ENCODE results near the gene CDC42BPG. TPM values are rescaled to one million over a fixed set of nuclear protein-coding genes. Genes with fewer than 3 reads are reported as not detected.

CDC42BPG gene
- polyA plus RNA-seq, 1 donor from 2014 or later, result not detected

DNA sequence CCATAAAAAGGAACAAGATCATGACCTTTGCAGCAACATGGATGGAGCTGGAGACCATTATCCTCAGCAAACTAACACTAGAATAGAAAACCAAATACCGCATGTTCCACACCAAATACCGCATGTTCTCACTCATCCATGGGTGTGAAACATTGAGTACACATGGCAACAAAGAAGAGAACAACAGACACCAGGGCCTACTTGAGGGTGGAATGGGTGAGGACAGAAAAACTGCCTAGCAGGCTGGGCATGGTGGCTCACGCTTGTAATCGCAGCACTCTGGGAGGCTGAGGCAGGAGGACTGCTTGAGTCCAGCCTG is 21.7 kb upstream of the CDC42BPG start:
- Histone ChIP-seq H3F3A (ENCODE audit: insufficient read depth, low read length, poor library complexity, severe bottlenecking) (no peaks in the 10 kb centered on the region), H4K20me1 (ENCODE audit: insufficient read depth) (no peaks in the 10 kb centered on the region), H3K27me3 (ENCODE audit: insufficient read depth, low read depth, low read length) (no peaks in the 10 kb centered on the region), H3K4me2 (ENCODE audit: low read length) (no peak overlapping the region), H3K27ac (ENCODE audit: low read length) (no peak overlapping the region), H3K9me2 (ENCODE audit: insufficient read depth, low read length) (no peaks in the 10 kb centered on the region), H3K9me3 (ENCODE audit: low read length) (no peaks in the 10 kb centered on the region), H3K36me3 (ENCODE audit: insufficient read depth, low read length) (no peaks in the 10 kb centered on the region), H2AFZ (ENCODE audit: low read depth, low read length) (no peak overlapping the region), H3K79me2 (replicated peaks; ENCODE audit: insufficient read depth, low read length) (no peaks in the 10 kb centered on the region), H3K4me3 (ENCODE audit: low read length) (no peak overlapping the region), H3K9ac (ENCODE audit: low read length) (no peak overlapping the region)
- TF ChIP-seq EZH2 (IDR thresholded peaks at IDR 0.05; ENCODE audit: borderline replicate concordance, insufficient read depth, low read length, poor library complexity, severe bottlenecking) (no peak), RAD21 (conservative IDR thresholded peaks at IDR 0.05) (no peak), TAF1 (IDR thresholded peaks at IDR 0.05; ENCODE audit: low read depth) (no peak), SMC3 (conservative IDR thresholded peaks at IDR 0.05; ENCODE audit: poor library complexity) (no peak), EP300 (conservative IDR thresholded peaks at IDR 0.05; ENCODE audit: poor library complexity, severe bottlenecking) (no peak)
- TF ChIP-seq, protein P1, sequence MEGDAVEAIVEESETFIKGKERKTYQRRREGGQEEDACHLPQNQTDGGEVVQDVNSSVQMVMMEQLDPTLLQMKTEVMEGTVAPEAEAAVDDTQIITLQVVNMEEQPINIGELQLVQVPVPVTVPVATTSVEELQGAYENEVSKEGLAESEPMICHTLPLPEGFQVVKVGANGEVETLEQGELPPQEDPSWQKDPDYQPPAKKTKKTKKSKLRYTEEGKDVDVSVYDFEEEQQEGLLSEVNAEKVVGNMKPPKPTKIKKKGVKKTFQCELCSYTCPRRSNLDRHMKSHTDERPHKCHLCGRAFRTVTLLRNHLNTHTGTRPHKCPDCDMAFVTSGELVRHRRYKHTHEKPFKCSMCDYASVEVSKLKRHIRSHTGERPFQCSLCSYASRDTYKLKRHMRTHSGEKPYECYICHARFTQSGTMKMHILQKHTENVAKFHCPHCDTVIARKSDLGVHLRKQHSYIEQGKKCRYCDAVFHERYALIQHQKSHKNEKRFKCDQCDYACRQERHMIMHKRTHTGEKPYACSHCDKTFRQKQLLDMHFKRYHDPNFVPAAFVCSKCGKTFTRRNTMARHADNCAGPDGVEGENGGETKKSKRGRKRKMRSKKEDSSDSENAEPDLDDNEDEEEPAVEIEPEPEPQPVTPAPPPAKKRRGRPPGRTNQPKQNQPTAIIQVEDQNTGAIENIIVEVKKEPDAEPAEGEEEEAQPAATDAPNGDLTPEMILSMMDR (IDR thresholded peaks at IDR 0.05; ENCODE audit: poor library complexity, severe bottlenecking), result no peak
- TF ChIP-seq, protein P2, sequence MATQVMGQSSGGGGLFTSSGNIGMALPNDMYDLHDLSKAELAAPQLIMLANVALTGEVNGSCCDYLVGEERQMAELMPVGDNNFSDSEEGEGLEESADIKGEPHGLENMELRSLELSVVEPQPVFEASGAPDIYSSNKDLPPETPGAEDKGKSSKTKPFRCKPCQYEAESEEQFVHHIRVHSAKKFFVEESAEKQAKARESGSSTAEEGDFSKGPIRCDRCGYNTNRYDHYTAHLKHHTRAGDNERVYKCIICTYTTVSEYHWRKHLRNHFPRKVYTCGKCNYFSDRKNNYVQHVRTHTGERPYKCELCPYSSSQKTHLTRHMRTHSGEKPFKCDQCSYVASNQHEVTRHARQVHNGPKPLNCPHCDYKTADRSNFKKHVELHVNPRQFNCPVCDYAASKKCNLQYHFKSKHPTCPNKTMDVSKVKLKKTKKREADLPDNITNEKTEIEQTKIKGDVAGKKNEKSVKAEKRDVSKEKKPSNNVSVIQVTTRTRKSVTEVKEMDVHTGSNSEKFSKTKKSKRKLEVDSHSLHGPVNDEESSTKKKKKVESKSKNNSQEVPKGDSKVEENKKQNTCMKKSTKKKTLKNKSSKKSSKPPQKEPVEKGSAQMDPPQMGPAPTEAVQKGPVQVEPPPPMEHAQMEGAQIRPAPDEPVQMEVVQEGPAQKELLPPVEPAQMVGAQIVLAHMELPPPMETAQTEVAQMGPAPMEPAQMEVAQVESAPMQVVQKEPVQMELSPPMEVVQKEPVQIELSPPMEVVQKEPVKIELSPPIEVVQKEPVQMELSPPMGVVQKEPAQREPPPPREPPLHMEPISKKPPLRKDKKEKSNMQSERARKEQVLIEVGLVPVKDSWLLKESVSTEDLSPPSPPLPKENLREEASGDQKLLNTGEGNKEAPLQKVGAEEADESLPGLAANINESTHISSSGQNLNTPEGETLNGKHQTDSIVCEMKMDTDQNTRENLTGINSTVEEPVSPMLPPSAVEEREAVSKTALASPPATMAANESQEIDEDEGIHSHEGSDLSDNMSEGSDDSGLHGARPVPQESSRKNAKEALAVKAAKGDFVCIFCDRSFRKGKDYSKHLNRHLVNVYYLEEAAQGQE (IDR thresholded peaks at IDR 0.05; ENCODE audit: borderline replicate concordance), result no peak

DNA sequence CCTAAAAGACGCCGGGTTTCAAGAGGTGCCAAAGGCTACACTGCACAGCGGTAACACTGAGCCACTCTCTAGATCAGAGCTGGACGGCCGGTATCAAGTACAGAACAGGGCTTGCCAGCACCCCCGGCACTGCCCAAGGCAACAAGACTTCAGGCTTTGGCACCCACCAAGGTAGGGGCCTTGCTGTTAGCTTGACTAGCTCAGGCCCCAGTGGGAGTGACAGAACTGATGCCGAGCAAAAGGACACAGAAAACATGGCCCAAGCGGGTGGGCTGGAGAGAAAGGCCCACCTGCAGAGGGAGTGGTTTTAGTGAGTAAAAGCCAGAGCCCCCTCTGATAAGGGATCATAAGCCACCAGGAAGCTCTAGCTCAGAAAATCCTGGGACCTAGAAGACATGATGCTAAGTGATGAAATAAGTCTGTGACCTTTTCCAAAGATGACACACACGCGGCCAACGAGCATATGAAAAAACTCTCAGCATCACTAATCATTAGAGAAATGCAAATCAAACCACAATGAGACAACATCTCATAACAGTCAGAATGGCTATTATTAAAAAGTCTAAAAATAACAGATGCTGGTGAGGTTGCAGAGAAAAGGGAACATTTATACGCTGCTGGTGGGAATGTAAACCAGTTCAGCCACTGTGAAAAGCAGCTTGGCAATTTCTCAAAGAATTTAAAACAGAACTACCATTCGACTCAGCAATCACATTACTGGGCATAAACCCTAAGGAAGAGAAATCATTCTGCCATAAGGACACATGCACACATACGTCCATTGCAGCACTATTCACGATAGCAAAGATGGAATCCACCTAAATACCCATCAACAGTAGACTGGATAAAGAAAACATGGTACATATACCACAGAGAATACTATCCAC is 21.1 kb upstream of the CDC42BPG start:
- H3K9ac ChIP-seq (ENCODE audit: low read length), result no peak overlapping the region
- H3K9me2 ChIP-seq (ENCODE audit: insufficient read depth, low read length), result no peaks in the 10 kb centered on the region
- no peak overlapping the region for H3K27ac ChIP-seq (ENCODE audit: low read length)
- no peaks in the 10 kb centered on the region for H3K9me3 ChIP-seq (ENCODE audit: low read length)
- no peaks in the 10 kb centered on the region for H3K27me3 ChIP-seq (ENCODE audit: insufficient read depth, low read depth, low read length)
- no peak overlapping the region for H2AFZ ChIP-seq (ENCODE audit: low read depth, low read length)
- no peak overlapping the region for H3K4me2 ChIP-seq (ENCODE audit: low read length)
- H3K36me3 ChIP-seq (ENCODE audit: insufficient read depth, low read length), result no peaks in the 10 kb centered on the region
- no peak for TF ChIP-seq TAF1 (IDR thresholded peaks at IDR 0.05; ENCODE audit: low read depth)
- TF ChIP-seq EP300 (conservative IDR thresholded peaks at IDR 0.05; ENCODE audit: poor library complexity, severe bottlenecking), result no peak
- no peak for TF ChIP-seq EZH2 (IDR thresholded peaks at IDR 0.05; ENCODE audit: borderline replicate concordance, insufficient read depth, low read length, poor library complexity, severe bottlenecking)
- no peak for TF ChIP-seq RAD21 (conservative IDR thresholded peaks at IDR 0.05)
- TF ChIP-seq SMC3 (conservative IDR thresholded peaks at IDR 0.05; ENCODE audit: poor library complexity), result no peak
- TF ChIP-seq, protein P2 (IDR thresholded peaks at IDR 0.05; ENCODE audit: borderline replicate concordance), result no peak
- H3K79me2 ChIP-seq (replicated peaks; ENCODE audit: insufficient read depth, low read length), result no peaks in the 10 kb centered on the region
- no peaks in the 10 kb centered on the region for H4K20me1 ChIP-seq (ENCODE audit: insufficient read depth)
- H3F3A ChIP-seq (ENCODE audit: insufficient read depth, low read length, poor library complexity, severe bottlenecking), result no peaks in the 10 kb centered on the region
- H3K4me3 ChIP-seq (ENCODE audit: low read length), result no peak overlapping the region
